H1 (cell line): ENCODE measurements around the gene RNU5D-1. TPM values are rescaled to one million over a fixed set of nuclear protein-coding genes. Genes with fewer than 3 reads are reported as not detected.
A peak's percentile ranks its signal among the peaks of the same experiment; 100 is the strongest.

ENCODE experiments used
- CTCF ChIA-PET: fragments of 300-600 bp; sonication (Branson Sonifier 250); formaldehyde crosslinking; loops from one replicate; lab custom pipeline; 2021; ENCODE audit not compliant: partially characterized antibody; lab: Charles Lee
- POLR2A ChIA-PET: fragments of 300-600 bp; sonication (Branson Sonifier 250); formaldehyde crosslinking; loops from one replicate; lab custom pipeline; 2021; ENCODE audit warnings: inconsistent platforms; ENCODE audit not compliant: partially characterized antibody; lab: Charles Lee
- DNase-seq, 2 experiments: peaks; one replicate each; pipeline versions ENCODE4 v3.0.0 to v3.0.0-alpha.2; 2010 to 2022; ENCODE audit warnings: low spot score in 2 of 2, low read depth in 1 of 2, mixed read lengths in 1 of 2
- FAIRE-seq: peaks from 2 replicates; lab custom pipeline; 2011; peaks lifted over from hg19 to GRCh38; lab: Jason Lieb, UNC
- H2AFZ ChIP-seq: 2 replicates; pipeline ENCODE4 v1.8.1; 2012; ENCODE audit warnings: low read length, inconsistent platforms
- H2AK5ac ChIP-seq: 2 replicates; pipeline ENCODE4 v1.6.1; 2013; ENCODE audit warnings: low read depth, low read length
- H2BK120ac ChIP-seq: replicated peaks from 2 replicates; pipeline ENCODE3; 2013; ENCODE audit warnings: low read depth, low read length, inconsistent platforms
- H2BK12ac ChIP-seq: 2 replicates; pipeline ENCODE4 v1.6.1; 2013; ENCODE audit warnings: low read depth, low read length
- H2BK15ac ChIP-seq: 2 replicates; pipeline ENCODE4 v1.6.1; 2013; ENCODE audit warnings: low read length
- H2BK20ac ChIP-seq: 2 replicates; pipeline ENCODE4 v1.6.1; 2013; ENCODE audit warnings: low read length
- H2BK5ac ChIP-seq: 2 replicates; pipeline ENCODE4 v1.6.1; 2013; ENCODE audit warnings: low read depth, low read length
- H3K14ac ChIP-seq: 2 replicates; pipeline ENCODE4 v1.6.1; 2013; ENCODE audit warnings: inconsistent platforms; ENCODE audit not compliant: insufficient read length
- H3K18ac ChIP-seq: 2 replicates; pipeline ENCODE4 v1.6.1; 2013; ENCODE audit warnings: low read length; ENCODE audit errors: extremely low read depth
- H3K23ac ChIP-seq: 2 replicates; pipeline ENCODE4 v1.6.1; 2013; ENCODE audit warnings: inconsistent platforms; ENCODE audit not compliant: insufficient read length
- H3K23me2 ChIP-seq: 2 replicates; pipeline ENCODE4 v1.6.1; 2013; ENCODE audit warnings: low read depth, low read length
- H3K27ac ChIP-seq: 2 replicates; pipeline ENCODE4 v1.6.1; 2011; ENCODE audit warnings: low read depth, low read length, inconsistent platforms
- H3K27me3 ChIP-seq, 4 experiments: replicated peaks in 1 of 4; 1 replicate in 1 of 4; 2 replicates in 3 of 4; pipeline versions ENCODE4 v1.6.1 to v1.8.1; 2011 to 2013; ENCODE audit warnings: low read length in 3 of 4, mild to moderate bottlenecking in 3 of 4, inconsistent platforms in 2 of 4, mixed read lengths in 2 of 4, moderate library complexity in 1 of 4; ENCODE audit not compliant: control insufficient read depth in 3 of 4, insufficient read depth in 3 of 4; ENCODE audit errors: extremely low read depth in 1 of 4
- H3K36me3 ChIP-seq, 4 experiments: 2 replicates each; pipeline versions ENCODE4 v1.6.1 to v1.8.1; 2011 to 2013; ENCODE audit warnings: mild to moderate bottlenecking in 4 of 4, low read length in 3 of 4, moderate library complexity in 2 of 4, control low read depth in 1 of 4, inconsistent platforms in 1 of 4; ENCODE audit not compliant: insufficient read depth in 4 of 4, control insufficient read depth in 2 of 4
- H3K4ac ChIP-seq: replicated peaks from 2 replicates; pipeline ENCODE3; 2013; ENCODE audit warnings: low read length, low read depth, mixed read lengths, inconsistent platforms; ENCODE audit not compliant: insufficient read length
- H3K4me1 ChIP-seq, 4 experiments: replicated peaks in 1 of 4; 1 replicate in 1 of 4; 2 replicates in 3 of 4; pipeline versions ENCODE4 v1.6.1 to v1.8.1; 2011 to 2013; ENCODE audit warnings: low read length in 3 of 4, inconsistent platforms in 2 of 4, mixed read lengths in 1 of 4; ENCODE audit not compliant: insufficient read depth in 4 of 4, control insufficient read depth in 3 of 4
- H3K4me2 ChIP-seq, 2 experiments: 2 replicates each; pipeline versions ENCODE4 v1.6.1 to v1.8.1; 2011 to 2013; ENCODE audit warnings: low read depth in 2 of 2, low read length in 2 of 2, control low read depth in 1 of 2, inconsistent platforms in 1 of 2, mild to moderate bottlenecking in 1 of 2; ENCODE audit not compliant: insufficient read depth in 1 of 2
- H3K4me3 ChIP-seq, 4 experiments: fragments of 200-600, 300-600 bp in 1 of 4; sonication (generic), shearing (Covaris generic), sonication (Bioruptor Twin) in 1 of 4; 2 replicates each; pipeline versions ENCODE4 v1.5.1 to v1.8.1; 2011 to 2016; ENCODE audit warnings: low read length in 4 of 4, low read depth in 3 of 4, control low read depth in 2 of 4, inconsistent platforms in 2 of 4, mild to moderate bottlenecking in 2 of 4, mixed read lengths in 1 of 4, moderate library complexity in 1 of 4; ENCODE audit not compliant: insufficient read depth in 2 of 4; ENCODE audit errors: extremely low read depth in 1 of 4
- H3K56ac ChIP-seq: replicated peaks from 2 replicates; pipeline ENCODE3; 2013; ENCODE audit warnings: low read depth, mild to moderate bottlenecking, mixed read lengths, low read length, inconsistent platforms; ENCODE audit not compliant: insufficient read length
- H3K79me1 ChIP-seq: 2 replicates; pipeline ENCODE4 v1.6.1; 2013; ENCODE audit warnings: low read depth, low read length, control low read depth
- H3K79me2 ChIP-seq, 2 experiments: 2 replicates each; pipeline versions ENCODE4 v1.6.1 to v1.8.1; 2012 to 2013; ENCODE audit warnings: low read length in 2 of 2, mild to moderate bottlenecking in 2 of 2, inconsistent platforms in 1 of 2; ENCODE audit not compliant: insufficient read depth in 2 of 2, control insufficient read depth in 1 of 2
- H3K9ac ChIP-seq, 4 experiments: replicated peaks in 1 of 4; 1 replicate in 1 of 4; 2 replicates in 3 of 4; pipeline versions ENCODE4 v1.6.1 to v1.8.1; 2011 to 2013; ENCODE audit warnings: low read depth in 3 of 4, low read length in 3 of 4, control low read depth in 2 of 4, mild to moderate bottlenecking in 2 of 4, moderate library complexity in 2 of 4, inconsistent platforms in 1 of 4; ENCODE audit errors: extremely low read depth in 1 of 4
- H3K9me3 ChIP-seq, 2 experiments: 2 replicates each; pipeline versions ENCODE4 v1.6.1 to v1.8.1; 2012 to 2013; ENCODE audit warnings: mild to moderate bottlenecking in 2 of 2, moderate library complexity in 2 of 2, control low read depth in 1 of 2, inconsistent platforms in 1 of 2, low read depth in 1 of 2, low read length in 1 of 2, mixed read lengths in 1 of 2; ENCODE audit not compliant: insufficient read depth in 2 of 2
- H4K20me1 ChIP-seq, 2 experiments: replicated peaks in 1 of 2; 2 replicates each; pipeline versions ENCODE3 to v1.8.1; 2011 to 2013; ENCODE audit warnings: inconsistent platforms in 2 of 2, low read length in 2 of 2, mild to moderate bottlenecking in 1 of 2; ENCODE audit not compliant: insufficient read depth in 2 of 2, control insufficient read depth in 1 of 2
- H4K5ac ChIP-seq: 2 replicates; pipeline ENCODE4 v1.6.1; 2013; ENCODE audit warnings: low read length, low read depth, mixed read lengths, inconsistent platforms; ENCODE audit not compliant: insufficient read length
- H4K8ac ChIP-seq: 2 replicates; pipeline ENCODE4 v1.8.0; 2013; ENCODE audit warnings: mild to moderate bottlenecking, moderate library complexity, low read length, inconsistent platforms; ENCODE audit not compliant: insufficient read depth; ENCODE audit errors: extremely low read depth
- H4K91ac ChIP-seq: replicated peaks from 2 replicates; pipeline ENCODE3; 2013; ENCODE audit warnings: low read length, mixed read lengths, inconsistent platforms; ENCODE audit not compliant: insufficient read length
- BACH1 ChIP-seq: IDR thresholded peaks from 2 replicates; pipeline ENCODE4 v1.6.1; 2012; ENCODE audit warnings: low read length, improper control_type of control experiment
- CBX5 ChIP-seq: fragments of 300-800, 300-1000 bp; sonication (generic); IDR thresholded peaks from 2 replicates; pipeline ENCODE4 v1.7.1; 2016; ENCODE audit warnings: antibody characterized with exemption, low read length, low read depth
- CHD2 ChIP-seq: IDR thresholded peaks from 2 replicates; pipeline ENCODE4 v1.6.1; 2012; ENCODE audit warnings: low read length, improper control_type of control experiment
- HDAC2 ChIP-seq, 2 experiments: fragments of 300-600 bp in 1 of 2; sonication (generic) in 1 of 2; IDR thresholded peaks; 2 replicates each; pipeline ENCODE4 v1.6.1; 2011 to 2012; ENCODE audit warnings: low read depth in 2 of 2, low read length in 2 of 2, mild to moderate bottlenecking in 2 of 2, moderate library complexity in 2 of 2, borderline replicate concordance in 1 of 2, inconsistent platforms in 1 of 2
- HDAC6 ChIP-seq: IDR thresholded peaks from one replicate; pipeline ENCODE4 v1.7.1; 2012; ENCODE audit warnings: low read depth, mild to moderate bottlenecking, inconsistent platforms, low read length, moderate library complexity
- PHF8 ChIP-seq: fragments of 200-600 bp; sonication (generic); conservative IDR thresholded peaks from 2 replicates; pipeline ENCODE4 v1.7.1; 2012; ENCODE audit warnings: low read depth, mild to moderate bottlenecking, inconsistent platforms, low read length, moderate library complexity
- POLR2A ChIP-seq, 2 experiments: IDR thresholded peaks; 1 replicate in 1 of 2; 2 replicates in 1 of 2; pipeline ENCODE4 v1.6.1; 2011; ENCODE audit warnings: low read depth in 2 of 2, low read length in 2 of 2, mild to moderate bottlenecking in 2 of 2; ENCODE audit errors: control extremely low read depth in 1 of 2
- POU5F1 ChIP-seq: IDR thresholded peaks from 2 replicates; pipeline ENCODE4 v1.6.1; 2011; ENCODE audit warnings: low read depth, mild to moderate bottlenecking, low read length, moderate library complexity
- SIRT6 ChIP-seq: IDR thresholded peaks from one replicate; pipeline ENCODE4 v1.7.1; 2012; ENCODE audit warnings: low read length, inconsistent platforms
- SRF ChIP-seq: IDR thresholded peaks from 2 replicates; pipeline ENCODE4 v1.6.1; 2011; ENCODE audit warnings: mild to moderate bottlenecking, low read depth, low read length, moderate library complexity
- TEAD4 ChIP-seq: IDR thresholded peaks from 2 replicates; pipeline ENCODE4 v1.6.1; 2012; ENCODE audit warnings: low read depth, low read length, inconsistent platforms, mixed read lengths
- WGBS, 2 experiments: shearing (Covaris generic) in 1 of 2; methylation state at CpG; one replicate each; pipeline versions ENCODE4 v1.1.6 to v1.1.7; 2013 to 2015; ENCODE audit warnings: low lambda C conversion rate in 2 of 2, mixed read lengths in 2 of 2, inconsistent platforms in 1 of 2, low coverage in 1 of 2, missing lambda C conversion rate in 1 of 2; ENCODE audit not compliant: insufficient replicate concordance in 2 of 2, insufficient coverage in 1 of 2, insufficient read length in 1 of 2; ENCODE audit errors: extremely low coverage in 1 of 2, missing lambda C conversion rate in 1 of 2; 5-methylcytosine and 5-hydroxymethylcytosine counted together
- polyA plus RNA-seq, 7 experiments: library from polyadenylated mRNA; depleted of rRNA in 3 of 7; stranded (reverse) in 5 of 7; unstranded in 2 of 7; fragments of >200 nt in 5 of 7; fragments of 200-250 nt in 2 of 7; gene quantifications; 1 replicate in 5 of 7; 2 replicates in 1 of 7; 4 replicates in 1 of 7; pipeline versions ENCODE4 v1.2.1 to v1.2.3, GENCODE V29; 2011 to 2013; ENCODE audit warnings: missing spikeins in 2 of 7, mixed read lengths in 2 of 7
- total RNA-seq: library from RNA; stranded (reverse); fragmentation: NEBNext Ultra II Directional; extraction: Animal tissue kit (Norgen Biotek cat#: 25700); gene quantifications from 2 replicates; pipeline ENCODE4 v1.2.1, GENCODE V29; 2021
- TF ChIP-seq, protein P1 (sequence below): IDR thresholded peaks from 2 replicates; pipeline ENCODE4 v1.6.1; 2012; ENCODE audit warnings: inconsistent platforms

Gene RNU5D-1
- total and polyA plus RNA-seq, 2 of the 8 experiments (the other 6 are each of a cell fraction or from before 2014, with no cell fraction given) = under 0.01 TPM; not detected in 1

DNA sequence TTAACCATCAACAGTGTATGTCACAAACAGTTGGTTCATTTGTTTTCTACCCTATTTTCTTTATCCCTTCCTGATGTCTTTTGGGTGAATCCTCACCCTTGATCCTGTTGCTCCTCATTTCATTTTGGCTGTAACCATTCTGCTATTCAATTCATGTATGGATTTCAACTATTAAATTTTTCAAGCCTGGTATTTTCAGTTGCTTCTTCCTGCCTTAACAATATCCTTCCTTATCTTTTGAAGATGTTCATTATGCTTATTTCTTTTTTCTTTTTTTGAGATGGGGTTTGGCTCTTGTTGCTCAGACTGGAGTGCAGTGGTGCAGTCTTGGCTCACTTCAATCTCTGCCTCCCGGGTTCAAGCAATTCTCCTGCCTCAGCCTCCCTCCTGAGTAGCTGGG lies 2.8 kb upstream of the RNU5D-1 start:
- H2AK5ac ChIP-seq = no peak overlapping the region
- no peak overlapping the region for H3K4me2 ChIP-seq
- H3K4me3 ChIP-seq = no peak overlapping the region
- H3K4ac ChIP-seq = no peak overlapping the region
- no peak overlapping the region for H2BK120ac ChIP-seq
- H2AFZ ChIP-seq = 0 out of 2 replicates have a peak overlapping the region, but pooled peaks have one; percentile 14
- H3K79me2 ChIP-seq = no peaks in the 10 kb centered on the region
- peaks cover 0 to 7% of the 10 kb centered on the region in 2 experiments; a peak in 1 of 4 replicates for H3K9me3 ChIP-seq
- H2BK15ac ChIP-seq = no peak overlapping the region
- H3K23me2 ChIP-seq = no peaks in the 10 kb centered on the region
- H2BK20ac ChIP-seq = no peak overlapping the region
- H3K27me3 ChIP-seq = no peaks in the 10 kb centered on the region
- peaks cover 0 to 3% (median 0%) of the 10 kb centered on the region in 4 experiments; a peak in 2 of 7 replicates for H3K4me1 ChIP-seq
- H3K14ac ChIP-seq = no peak overlapping the region
- FAIRE-seq (no peak), DNase-seq (no peak)
- no peak overlapping the region for H2BK5ac ChIP-seq
- H3K27ac ChIP-seq = no peak overlapping the region
- H3K9ac ChIP-seq = no peak overlapping the region
- no peak overlapping the region for H4K5ac ChIP-seq
- WGBS, 2 experiments = 92% methylated on average over 1 of the region's 1 CpG; no CpG with 5 or more reads in 1 of the 2 experiments
- no peak overlapping the region for H2BK12ac ChIP-seq
- no peaks in the 10 kb centered on the region for H3K79me1 ChIP-seq
- no peaks in the 10 kb centered on the region for H3K36me3 ChIP-seq
- no peaks in the 10 kb centered on the region for H4K20me1 ChIP-seq
- POLR2A ChIA-PET = interaction anchor here (0.7 to 22.5 kb wide), 5 partner anchors 11 to 87 kb away, joined by 3 to 428 read pairs (median 3); partner anchors contain the start of genes BEST4, PLK3 and RPS8
- no peak overlapping the region for H3K18ac ChIP-seq
- no peak overlapping the region for H3K56ac ChIP-seq
- H3K23ac ChIP-seq = no peak overlapping the region
- no peak overlapping the region for H4K8ac ChIP-seq
- CTCF ChIA-PET = interaction anchor here (0.6 to 10.5 kb wide), 6 partner anchors 12 to 799 kb away, joined by 3 to 107 read pairs (median 28); partner anchors contain the start of genes BEST4 and BTBD19
- H4K91ac ChIP-seq = no peak overlapping the region
- TF ChIP-seq, protein P1, sequence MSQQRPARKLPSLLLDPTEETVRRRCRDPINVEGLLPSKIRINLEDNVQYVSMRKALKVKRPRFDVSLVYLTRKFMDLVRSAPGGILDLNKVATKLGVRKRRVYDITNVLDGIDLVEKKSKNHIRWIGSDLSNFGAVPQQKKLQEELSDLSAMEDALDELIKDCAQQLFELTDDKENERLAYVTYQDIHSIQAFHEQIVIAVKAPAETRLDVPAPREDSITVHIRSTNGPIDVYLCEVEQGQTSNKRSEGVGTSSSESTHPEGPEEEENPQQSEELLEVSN = no peak
- no peak for TF ChIP-seq BACH1
- TF ChIP-seq SRF = no peak
- TF ChIP-seq POU5F1 = no peak
- TF ChIP-seq CBX5 = no peak
- TF ChIP-seq CHD2 = no peak
- TF ChIP-seq POLR2A (IDR thresholded peaks at IDR 0.05; ENCODE audit: control extremely low read depth in 1 of 2, low read depth in 2 of 2, low read length in 2 of 2) = no peak
- TF ChIP-seq TEAD4 = no peak
- no peak for TF ChIP-seq HDAC6
- TF ChIP-seq HDAC2 (IDR thresholded peaks at IDR 0.05; ENCODE audit: borderline replicate concordance in 1 of 2, low read depth in 2 of 2, low read length in 2 of 2) = no peak
- no peak for TF ChIP-seq PHF8
- no peak for TF ChIP-seq SIRT6
